Sigmoid colon (tissue), 4 donors: ENCODE measurements around the gene MRPL27.

Experiments
- POLR2A ChIP-seq, 2 donors: fragments of 450-650 bp; IDR thresholded peaks; one replicate each; pipeline ENCODE4 v1.6.1; 2016; ENCODE audit warnings: antibody characterized with exemption in 2 of 2, mild to moderate bottlenecking in 2 of 2, moderate library complexity in 2 of 2
- POLR2AphosphoS5 ChIP-seq, 4 donors: sonication (generic); formaldehyde crosslinking; IDR thresholded peaks; one replicate each; pipeline ENCODE4 v1.6.1; 2017; ENCODE audit warnings: antibody characterized with exemption in 4 of 4
- TF ChIP-seq, protein P1 (sequence below), 4 experiments: fragments of 450-650 bp in 3 of 4; fragments of 200-600 bp in 1 of 4; IDR thresholded peaks; one replicate each; pipeline ENCODE4 v1.5.1; 2016 to 2019; ENCODE audit warnings: antibody characterized with exemption in 4 of 4, mild to moderate bottlenecking in 3 of 4, moderate library complexity in 2 of 4

GRCh38 chr17:50344731-50345365 is 28.1 kb downstream of the MRPL27 start:
- TF ChIP-seq, protein P1, sequence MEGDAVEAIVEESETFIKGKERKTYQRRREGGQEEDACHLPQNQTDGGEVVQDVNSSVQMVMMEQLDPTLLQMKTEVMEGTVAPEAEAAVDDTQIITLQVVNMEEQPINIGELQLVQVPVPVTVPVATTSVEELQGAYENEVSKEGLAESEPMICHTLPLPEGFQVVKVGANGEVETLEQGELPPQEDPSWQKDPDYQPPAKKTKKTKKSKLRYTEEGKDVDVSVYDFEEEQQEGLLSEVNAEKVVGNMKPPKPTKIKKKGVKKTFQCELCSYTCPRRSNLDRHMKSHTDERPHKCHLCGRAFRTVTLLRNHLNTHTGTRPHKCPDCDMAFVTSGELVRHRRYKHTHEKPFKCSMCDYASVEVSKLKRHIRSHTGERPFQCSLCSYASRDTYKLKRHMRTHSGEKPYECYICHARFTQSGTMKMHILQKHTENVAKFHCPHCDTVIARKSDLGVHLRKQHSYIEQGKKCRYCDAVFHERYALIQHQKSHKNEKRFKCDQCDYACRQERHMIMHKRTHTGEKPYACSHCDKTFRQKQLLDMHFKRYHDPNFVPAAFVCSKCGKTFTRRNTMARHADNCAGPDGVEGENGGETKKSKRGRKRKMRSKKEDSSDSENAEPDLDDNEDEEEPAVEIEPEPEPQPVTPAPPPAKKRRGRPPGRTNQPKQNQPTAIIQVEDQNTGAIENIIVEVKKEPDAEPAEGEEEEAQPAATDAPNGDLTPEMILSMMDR (IDR thresholded peaks at IDR 0.05): no peak
- TF ChIP-seq POLR2A (IDR thresholded peaks at IDR 0.05) (no peak), POLR2AphosphoS5 (IDR thresholded peaks at IDR 0.05) (no peak)
